Subcutaneous abdominal adipose tissue (tissue), 5 donors: Measurements from ENCODE around the gene NCSTN.

Source experiments
- H3K27ac ChIP-seq: one replicate; pipeline ENCODE4 v1.7.0; 2013; ENCODE audit warnings: low read depth, mild to moderate bottlenecking, inconsistent platforms, low read length, moderate library complexity
- H3K27me3 ChIP-seq, 5 donors: one replicate each; pipeline ENCODE4 v1.7.0; 2013; ENCODE audit warnings: low read length in 5 of 5, inconsistent platforms in 1 of 5; ENCODE audit not compliant: control insufficient read depth in 5 of 5, insufficient read depth in 4 of 5
- H3K36me3 ChIP-seq, 5 donors: one replicate each; pipeline ENCODE4 v1.7.0; 2013; ENCODE audit warnings: low read length in 5 of 5; ENCODE audit not compliant: control insufficient read depth in 5 of 5, insufficient read depth in 5 of 5
- H3K4me1 ChIP-seq, 5 donors: one replicate each; pipeline ENCODE4 v1.7.0; 2013; ENCODE audit warnings: low read length in 5 of 5, mild to moderate bottlenecking in 3 of 5, moderate library complexity in 1 of 5; ENCODE audit not compliant: control insufficient read depth in 5 of 5, insufficient read depth in 5 of 5
- H3K4me3 ChIP-seq, 5 donors: one replicate each; pipeline ENCODE4 v1.7.0; 2013; ENCODE audit warnings: low read length in 5 of 5, low read depth in 1 of 5
- H3K9ac ChIP-seq, 5 donors: one replicate each; pipeline ENCODE4 v1.7.0; 2013; ENCODE audit warnings: low read length in 5 of 5, mild to moderate bottlenecking in 4 of 5, moderate library complexity in 3 of 5
- H3K9me3 ChIP-seq, 5 donors: one replicate each; pipeline ENCODE4 v1.7.0; 2013; ENCODE audit warnings: low read length in 5 of 5; ENCODE audit not compliant: control insufficient read depth in 5 of 5
- donor health status: healthy.
- donor health status: healthy.
- donor health status: healthy.
- donor health status: healthy.
- donor health status: healthy.

The NCSTN gene

GRCh38 chr1:160342953-160343869 is at the start of gene NCSTN, which contains the start of gene COPA:
Gene NCSTN (plus strand): TSS chr1:160343383. CDS start chr1:160343397, 14 bp downstream.
Gene COPA (minus strand): TSS chr1:160343250. CDS start chr1:160343170, 80 bp downstream.
- peak within 1 kb of the TSS; percentile 97 for H3K27ac ChIP-seq
- H3K4me3 ChIP-seq: peak within 1 kb of the TSS; percentile 81 to 99 (median 95)
- no peaks in the 10 kb centered on the region for H3K9me3 ChIP-seq
- H3K4me1 ChIP-seq: peaks cover 0 to 50% (median 36%) of the 10 kb centered on the region in 5 donors
- H3K36me3 ChIP-seq: peaks cover 23 to 35% (median 25%) of the 10 kb centered on the region in 5 donors
- H3K27me3 ChIP-seq: no peaks in the 10 kb centered on the region
- H3K9ac ChIP-seq: peak within 1 kb of the TSS; percentile 92 to 100 (median 99)

DNA sequence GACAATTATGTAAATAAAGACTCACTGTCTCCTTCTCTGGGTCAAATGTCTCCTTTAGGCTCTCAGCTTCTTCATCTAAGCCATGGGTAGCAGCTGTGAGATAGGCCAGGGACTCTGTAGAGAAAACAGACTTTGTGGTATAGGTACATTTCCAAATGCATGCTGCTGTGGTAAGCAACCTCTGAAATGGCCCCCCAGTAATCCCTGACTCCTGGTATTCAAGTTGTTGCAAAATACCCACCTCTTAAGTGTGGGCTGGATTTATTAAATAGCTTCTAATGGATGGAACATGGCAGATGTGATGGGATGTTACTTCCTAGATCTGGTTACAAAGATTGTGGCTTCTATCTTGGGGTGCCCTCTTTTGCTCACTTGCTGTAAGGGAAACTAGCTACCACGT is 47.1 kb upstream of the NCSTN start:
- Histone ChIP-seq H3K9ac (no peak overlapping the region), H3K27ac (peak overlapping the region; percentile 25), H3K4me3 (no peak overlapping the region), H3K27me3 (no peaks in the 10 kb centered on the region), H3K4me1 (peaks cover 0 to 19% (median 9%) of the 10 kb centered on the region in 5 donors), H3K9me3 (no peaks in the 10 kb centered on the region), H3K36me3 (peaks cover 51 to 96% (median 94%) of the 10 kb centered on the region in 5 donors)

DNA sequence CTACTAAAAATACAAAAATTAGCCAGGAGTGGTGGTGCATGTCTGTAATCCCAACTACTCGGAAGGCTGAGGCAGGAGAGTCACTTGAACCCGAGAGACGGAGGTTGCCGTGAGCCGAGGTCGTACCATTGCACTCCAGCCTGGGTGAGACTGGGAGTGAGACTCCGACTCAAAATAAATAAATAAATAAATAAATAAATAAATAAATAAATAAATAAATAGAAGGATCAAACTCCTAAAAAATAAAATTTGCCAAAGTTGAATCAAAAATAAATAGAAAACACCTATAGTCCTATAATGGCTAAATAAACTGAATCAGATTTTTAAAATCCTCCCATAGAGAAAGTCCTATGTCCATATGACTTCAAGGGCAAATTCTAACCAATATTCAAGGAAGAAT is 43.0 kb upstream of the NCSTN start:
- Histone ChIP-seq H3K4me3 (no peak overlapping the region), H3K27me3 (no peaks in the 10 kb centered on the region), H3K4me1 (no peaks in the 10 kb centered on the region), H3K9ac (no peak overlapping the region), H3K9me3 (no peaks in the 10 kb centered on the region), H3K27ac (no peak overlapping the region), H3K36me3 (peaks cover 46 to 83% (median 74%) of the 10 kb centered on the region in 5 donors)

GRCh38 chr1:160307118-160307791 is 35.9 kb upstream of the NCSTN start:
- H3K4me1 ChIP-seq: peaks cover 0 to 7% (median 0%) of the 10 kb centered on the region in 5 donors
- H3K4me3 ChIP-seq: no peak overlapping the region
- H3K9ac ChIP-seq: no peak overlapping the region
- H3K36me3 ChIP-seq: peaks cover 54 to 92% (median 84%) of the 10 kb centered on the region in 5 donors
- peak overlapping the region; percentile 71 for H3K27ac ChIP-seq
- no peaks in the 10 kb centered on the region for H3K27me3 ChIP-seq
- H3K9me3 ChIP-seq: no peaks in the 10 kb centered on the region

GRCh38 chr1:160308451-160309184 is 34.6 kb upstream of the NCSTN start:
- Histone ChIP-seq H3K9ac (no peak overlapping the region), H3K27me3 (no peaks in the 10 kb centered on the region), H3K9me3 (no peaks in the 10 kb centered on the region), H3K4me1 (peaks cover 0 to 7% (median 0%) of the 10 kb centered on the region in 5 donors), H3K4me3 (no peak overlapping the region), H3K27ac (peak overlapping the region; percentile 71), H3K36me3 (peaks cover 56 to 95% (median 89%) of the 10 kb centered on the region in 5 donors)

DNA sequence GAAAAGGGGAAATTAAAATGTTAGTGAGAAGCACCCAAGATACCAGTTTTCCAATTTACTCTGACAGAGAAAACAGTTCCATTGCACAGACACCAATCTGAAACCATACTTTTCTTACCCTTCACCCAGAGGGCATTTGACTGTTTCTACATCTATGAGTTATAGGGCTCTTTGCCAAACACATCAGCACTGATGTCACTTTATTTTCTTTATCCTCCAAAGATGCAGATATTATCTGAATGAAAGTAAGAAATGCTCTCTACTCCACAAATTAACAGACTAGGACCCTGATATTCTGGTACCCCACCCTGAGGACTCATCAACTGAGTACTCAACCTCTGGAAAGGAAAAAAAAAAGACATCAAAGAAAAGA is 34.0 kb upstream of the NCSTN start:
- Histone ChIP-seq H3K9me3 (no peaks in the 10 kb centered on the region), H3K36me3 (peaks cover 58 to 95% (median 89%) of the 10 kb centered on the region in 5 donors), H3K4me3 (no peak overlapping the region), H3K4me1 (peaks cover 0 to 7% (median 0%) of the 10 kb centered on the region in 5 donors), H3K27me3 (no peaks in the 10 kb centered on the region), H3K27ac (peak overlapping the region; percentile 71), H3K9ac (no peak overlapping the region)

GRCh38 chr1:160309571-160309970 is 33.6 kb upstream of the NCSTN start:
- Histone ChIP-seq H3K4me3 (no peak overlapping the region), H3K36me3 (peaks cover 59 to 95% (median 89%) of the 10 kb centered on the region in 5 donors), H3K9ac (no peak overlapping the region)

GRCh38 chr1:160315359-160315758 is 27.8 kb upstream of the NCSTN start:
- peaks cover 57 to 83% (median 69%) of the 10 kb centered on the region in 5 donors for H3K36me3 ChIP-seq
- H3K27ac ChIP-seq: no peak overlapping the region
- peaks cover 0 to 5% (median 0%) of the 10 kb centered on the region in 5 donors for H3K4me1 ChIP-seq
- no peak overlapping the region for H3K4me3 ChIP-seq
- H3K9me3 ChIP-seq: no peaks in the 10 kb centered on the region
- no peaks in the 10 kb centered on the region for H3K27me3 ChIP-seq
- H3K9ac ChIP-seq: peak overlapping the region in 1 of 5 donors; percentile 0

More at GRCh38 chr1:160309571-160309970, 33.6 kb upstream of the NCSTN start:
- H3K4me1 ChIP-seq: peaks cover 0 to 7% (median 0%) of the 10 kb centered on the region in 5 donors
- H3K9me3 ChIP-seq: no peaks in the 10 kb centered on the region
- H3K27me3 ChIP-seq: no peaks in the 10 kb centered on the region
- peak overlapping the region; percentile 71 for H3K27ac ChIP-seq

DNA sequence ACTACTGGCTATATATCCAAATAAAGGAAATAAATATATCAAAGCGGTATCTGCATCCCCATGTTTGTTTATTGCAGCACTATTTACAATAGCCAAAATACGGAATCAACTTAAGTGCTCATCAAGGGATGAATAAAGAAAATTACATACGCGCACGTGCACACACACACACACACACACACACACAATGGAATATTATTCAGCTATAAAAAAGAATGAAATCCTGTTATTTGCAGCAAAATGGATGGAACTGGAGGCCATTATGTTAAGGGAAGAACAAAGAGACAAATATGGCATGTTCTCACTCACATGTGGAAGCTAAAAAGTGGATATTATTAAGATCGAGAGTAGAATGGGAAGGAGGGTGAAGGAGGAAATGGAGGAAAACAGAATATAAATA is 20.4 kb upstream of the NCSTN start:
- no peak overlapping the region for H3K4me3 ChIP-seq
- H3K27me3 ChIP-seq: no peaks in the 10 kb centered on the region
- H3K9me3 ChIP-seq: no peaks in the 10 kb centered on the region
- peaks cover 45 to 78% (median 49%) of the 10 kb centered on the region in 5 donors for H3K36me3 ChIP-seq
- H3K9ac ChIP-seq: no peak overlapping the region
- peaks cover 0 to 5% (median 0%) of the 10 kb centered on the region in 5 donors for H3K4me1 ChIP-seq
- no peak overlapping the region for H3K27ac ChIP-seq
